DOHH2 (cell line): Measurements from ENCODE around the gene PTBP3.

Experiments used
- H3F3A ChIP-seq: fragments of 200-600 bp; sonication (generic), shearing (Covaris generic); 2 replicates; pipeline ENCODE4 v1.6.0; 2016; ENCODE audit warnings: antibody characterized with exemption, mild to moderate bottlenecking; ENCODE audit not compliant: control insufficient read depth, insufficient read depth
- H3K27ac ChIP-seq: fragments of 200-600 bp; sonication (generic); 2 replicates; pipeline ENCODE4 v1.5.1; 2014; ENCODE audit warnings: low read depth, mild to moderate bottlenecking, low read length, moderate library complexity
- H3K27me3 ChIP-seq: fragments of 200-600 bp; sonication (generic); 2 replicates; pipeline ENCODE4 v1.6.1; 2014; ENCODE audit warnings: mild to moderate bottlenecking, low read length, mixed read lengths; ENCODE audit not compliant: control insufficient read depth
- H3K36me3 ChIP-seq: fragments of 200-600 bp; sonication (generic); 2 replicates; pipeline ENCODE4 v1.6.1; 2014; ENCODE audit warnings: mild to moderate bottlenecking, low read length, moderate library complexity, mixed read lengths; ENCODE audit not compliant: control insufficient read depth
- H3K4me1 ChIP-seq: fragments of 200-600 bp; sonication (generic); 2 replicates; pipeline ENCODE4 v1.6.1; 2014; ENCODE audit warnings: mild to moderate bottlenecking, low read length, mixed read lengths; ENCODE audit not compliant: control insufficient read depth
- H3K4me2 ChIP-seq: fragments of 200-600 bp; sonication (generic); 2 replicates; pipeline ENCODE4 v1.6.0; 2014; ENCODE audit warnings: mild to moderate bottlenecking, low read length, moderate library complexity
- H3K4me3 ChIP-seq: fragments of 200-600 bp; sonication (generic); 2 replicates; pipeline ENCODE4 v1.5.1; 2014; ENCODE audit warnings: mild to moderate bottlenecking, low read length, mixed read lengths
- H3K79me2 ChIP-seq: fragments of 200-600 bp; sonication (generic); 2 replicates; pipeline ENCODE4 v1.6.1; 2014; ENCODE audit warnings: mild to moderate bottlenecking, low read length, mixed read lengths; ENCODE audit not compliant: control insufficient read depth
- H3K9me2 ChIP-seq: fragments of 200-600 bp; sonication (generic); replicated peaks from 2 replicates; pipeline ENCODE4 v1.6.1; 2014; ENCODE audit warnings: mild to moderate bottlenecking, low read length, mixed read lengths; ENCODE audit not compliant: control insufficient read depth
- H3K9me3 ChIP-seq: fragments of 200-600 bp; sonication (generic); 2 replicates; pipeline ENCODE4 v1.6.1; 2014; ENCODE audit warnings: antibody characterized with exemption, low read length, mixed read lengths; ENCODE audit not compliant: control insufficient read depth, insufficient read depth
- H4K20me1 ChIP-seq: fragments of 200-600 bp; sonication (generic); 2 replicates; pipeline ENCODE4 v1.6.0; 2014; ENCODE audit warnings: low read depth, mild to moderate bottlenecking, antibody characterized with exemption, low read length, moderate library complexity; ENCODE audit not compliant: control insufficient read depth, insufficient read depth
- CTCF ChIP-seq: fragments of 200-600 bp; sonication (generic); IDR thresholded peaks from one replicate; pipeline ENCODE4 v1.5.1; 2014; ENCODE audit warnings: antibody characterized with exemption, mild to moderate bottlenecking, low read depth, low read length; ENCODE audit not compliant: poor library complexity, severe bottlenecking
- EZH2phosphoT487 ChIP-seq: fragments of 200-600 bp; sonication (generic); IDR thresholded peaks from 2 replicates; pipeline ENCODE4 v1.6.1; 2017; ENCODE audit warnings: borderline replicate concordance, mild to moderate bottlenecking, antibody characterized with exemption, low read length, moderate library complexity, mixed read lengths

PTBP3 gene

GRCh38 chr9:112355427-112355897 is 22.0 kb upstream of the PTBP3 start:
- peaks cover 9% of the 10 kb centered on the region; the same call in 1 of the 2 replicates for H3K27me3 ChIP-seq
- H3K4me2 ChIP-seq = no peak overlapping the region
- H3K9me2 ChIP-seq = no peaks in the 10 kb centered on the region
- H3K27ac ChIP-seq = no peak overlapping the region
- TF ChIP-seq EZH2phosphoT487 (no peak), CTCF (no peak)
- H3K79me2 ChIP-seq = no peaks in the 10 kb centered on the region
- H3F3A ChIP-seq = no peaks in the 10 kb centered on the region
- no peaks in the 10 kb centered on the region for H4K20me1 ChIP-seq
- no peaks in the 10 kb centered on the region for H3K36me3 ChIP-seq
- no peak overlapping the region for H3K4me3 ChIP-seq
- H3K4me1 ChIP-seq = no peaks in the 10 kb centered on the region
- no peaks in the 10 kb centered on the region for H3K9me3 ChIP-seq

- no peak overlapping the region for H3K4me2 ChIP-seq
- no peak overlapping the region for H3K27ac ChIP-seq
Measured at GRCh38 chr9:112354081-112354743, 20.8 kb upstream of the PTBP3 start.

GRCh38 chr9:112352209-112352608 is 18.8 kb upstream of the PTBP3 start:
- Histone ChIP-seq H3K4me2 (no peak overlapping the region), H3K27ac (no peak overlapping the region), H4K20me1 (no peaks in the 10 kb centered on the region), H3F3A (no peaks in the 10 kb centered on the region), H3K36me3 (no peaks in the 10 kb centered on the region), H3K4me3 (no peak overlapping the region), H3K79me2 (no peaks in the 10 kb centered on the region), H3K4me1 (peaks cover 12% of the 10 kb centered on the region), H3K9me3 (no peaks in the 10 kb centered on the region), H3K9me2 (no peaks in the 10 kb centered on the region), H3K27me3 (peaks cover 9% of the 10 kb centered on the region; the same call in 1 of the 2 replicates)
- TF ChIP-seq EZH2phosphoT487 = no peak
- TF ChIP-seq CTCF = no peak

More at GRCh38 chr9:112354081-112354743, 20.8 kb upstream of the PTBP3 start:
- Histone ChIP-seq H3F3A (no peaks in the 10 kb centered on the region), H3K27me3 (peaks cover 9% of the 10 kb centered on the region; the same call in 1 of the 2 replicates), H3K4me3 (no peak overlapping the region), H3K4me1 (no peaks in the 10 kb centered on the region), H3K36me3 (no peaks in the 10 kb centered on the region), H3K79me2 (no peaks in the 10 kb centered on the region), H3K9me2 (no peaks in the 10 kb centered on the region), H3K9me3 (no peaks in the 10 kb centered on the region), H4K20me1 (no peaks in the 10 kb centered on the region)
- no peak for TF ChIP-seq CTCF
- TF ChIP-seq EZH2phosphoT487 = no peak
